Stomach smooth muscle (tissue), 2 donors: ENCODE results near the gene RRN3.
"Not testable (repeated sequence)": the region's sequence is repeated elsewhere in the genome, so short reads cannot be mapped to it uniquely, and the experiment has no call there.

Source experiments
- H3K27ac ChIP-seq: one replicate; pipeline ENCODE4 v1.7.0; 2013; ENCODE audit warnings: mild to moderate bottlenecking, low read length, inconsistent platforms
- H3K27me3 ChIP-seq, 2 donors: one replicate each; pipeline ENCODE4 v1.7.0; 2013; ENCODE audit warnings: low read length in 2 of 2; ENCODE audit not compliant: insufficient read depth in 2 of 2, control insufficient read depth in 1 of 2
- H3K36me3 ChIP-seq, 2 donors: one replicate each; pipeline ENCODE4 v1.7.0; 2013; ENCODE audit warnings: low read length in 2 of 2; ENCODE audit not compliant: control insufficient read depth in 2 of 2, insufficient read depth in 2 of 2
- H3K4me1 ChIP-seq: one replicate; pipeline ENCODE4 v1.7.0; 2013; ENCODE audit warnings: low read length; ENCODE audit not compliant: control insufficient read depth, insufficient read depth
- H3K4me3 ChIP-seq, 2 donors: one replicate each; pipeline ENCODE4 v1.7.0; 2013; ENCODE audit warnings: low read length in 2 of 2
- H3K9ac ChIP-seq, 2 donors: one replicate each; pipeline ENCODE4 v1.7.0; 2013; ENCODE audit warnings: low read length in 2 of 2, mild to moderate bottlenecking in 1 of 2
- H3K9me3 ChIP-seq, 2 donors: one replicate each; pipeline ENCODE4 v1.7.0; 2013; ENCODE audit warnings: low read length in 2 of 2; ENCODE audit not compliant: control insufficient read depth in 2 of 2
- donor health status: healthy.
- donor health status: Pancreatic carcinoma.

RRN3 gene

GRCh38 chr16:15057681-15058417, 36.2 kb downstream of the RRN3 start:
- H3K36me3 ChIP-seq = peaks cover 20 to 27% of the 10 kb centered on the region in 2 donors
- no peaks in the 10 kb centered on the region for H3K9me3 ChIP-seq
- no peak overlapping the region for H3K27ac ChIP-seq
- H3K9ac ChIP-seq = no peak overlapping the region
- H3K4me1 ChIP-seq = peaks cover 13% of the 10 kb centered on the region
- H3K4me3 ChIP-seq = no peak overlapping the region
- H3K27me3 ChIP-seq = no peaks in the 10 kb centered on the region

- Histone ChIP-seq H3K4me3 (peak overlapping the region; percentile 83 to 86), H3K4me1 (peaks cover 13% of the 10 kb centered on the region), H3K27ac (peak overlapping the region; percentile 18), H3K9me3 (no peaks in the 10 kb centered on the region), H3K27me3 (no peaks in the 10 kb centered on the region), H3K36me3 (peaks cover 5 to 9% of the 10 kb centered on the region in 2 donors), H3K9ac (peak overlapping the region; percentile 73 to 81)
Observed at GRCh38 chr16:15055141-15056053, 38.7 kb downstream of the RRN3 start.

- H3K9ac ChIP-seq = peak overlapping the region; percentile 73 to 81
- peaks cover 13% of the 10 kb centered on the region for H3K4me1 ChIP-seq
- H3K4me3 ChIP-seq = peak overlapping the region; percentile 83 to 86
- no peaks in the 10 kb centered on the region for H3K27me3 ChIP-seq
- peak overlapping the region; percentile 24 for H3K27ac ChIP-seq
- no peaks in the 10 kb centered on the region for H3K9me3 ChIP-seq
- H3K36me3 ChIP-seq = peaks cover 5 to 8% of the 10 kb centered on the region in 2 donors
Observed at GRCh38 chr16:15054357-15055140, 39.5 kb downstream of the RRN3 start.

GRCh38 chr16:15053904-15054303, 40.2 kb downstream of the RRN3 start:
- Histone ChIP-seq H3K9me3 (no peaks in the 10 kb centered on the region), H3K27me3 (no peaks in the 10 kb centered on the region), H3K4me3 (no peak overlapping the region), H3K36me3 (peaks cover under 1 to 2% of the 10 kb centered on the region in 2 donors), H3K4me1 (peaks cover 13% of the 10 kb centered on the region), H3K9ac (no peak overlapping the region), H3K27ac (peak overlapping the region; percentile 24)

GRCh38 chr16:15052747-15053476, 41.2 kb downstream of the RRN3 start:
- Histone ChIP-seq H3K27me3 (no peaks in the 10 kb centered on the region), H3K4me3 (no peak overlapping the region), H3K36me3 (no peaks in the 10 kb centered on the region), H3K4me1 (peaks cover 13% of the 10 kb centered on the region), H3K27ac (no peak overlapping the region), H3K9me3 (no peaks in the 10 kb centered on the region), H3K9ac (no peak overlapping the region)

GRCh38 chr16:15051387-15051951, 42.6 kb downstream of the RRN3 start:
- Histone ChIP-seq H3K4me1 (peaks cover 12% of the 10 kb centered on the region), H3K4me3 (no peak overlapping the region), H3K27me3 (no peaks in the 10 kb centered on the region), H3K9me3 (no peaks in the 10 kb centered on the region), H3K27ac (no peak overlapping the region), H3K36me3 (peaks cover 3 to 10% of the 10 kb centered on the region in 2 donors), H3K9ac (no peak overlapping the region)

- H3K4me3 ChIP-seq, H3K4me1 ChIP-seq, H3K9ac ChIP-seq, H3K27me3 ChIP-seq, H3K27ac ChIP-seq, H3K9me3 ChIP-seq: not testable (repeated sequence)
- H3K36me3 ChIP-seq = peaks cover 3 to 13% of the 10 kb centered on the region in 2 donors
Observed at GRCh38 chr16:15050440-15050839, 43.6 kb downstream of the RRN3 start.

- no peak overlapping the region for H3K4me3 ChIP-seq
- H3K27ac ChIP-seq = no peak overlapping the region
- no peaks in the 10 kb centered on the region for H3K27me3 ChIP-seq
- H3K36me3 ChIP-seq = peaks cover 3 to 13% of the 10 kb centered on the region in 2 donors
- H3K9ac ChIP-seq = no peak overlapping the region
- H3K4me1 ChIP-seq = peaks cover 6% of the 10 kb centered on the region
- H3K9me3 ChIP-seq = no peaks in the 10 kb centered on the region
Observed at GRCh38 chr16:15049581-15050180, 44.4 kb downstream of the RRN3 start.

- H3K9ac ChIP-seq = no peak overlapping the region
- H3K9me3 ChIP-seq = no peaks in the 10 kb centered on the region
- no peaks in the 10 kb centered on the region for H3K27me3 ChIP-seq
- no peak overlapping the region for H3K4me3 ChIP-seq
- H3K4me1 ChIP-seq = no peaks in the 10 kb centered on the region
- peaks cover 3 to 18% of the 10 kb centered on the region in 2 donors for H3K36me3 ChIP-seq
- H3K27ac ChIP-seq = no peak overlapping the region
Observed at GRCh38 chr16:15046692-15047376, 47.2 kb downstream of the RRN3 start.
